Measurements from ENCODE around the gene SULT1A1.
"Not testable (repeated sequence)": the region's sequence is repeated elsewhere in the genome, so short reads cannot be mapped to it uniquely, and the experiment has no call there.

Gene SULT1A1

GRCh38 chr16:28609631-28610594 is at the start of gene SULT1A1:
Gene SULT1A1 (minus strand): TSS chr16:28610044. CDS start chr16:28608855, 1,189 bp downstream.
- no peak for DNase-seq

GRCh38 chr16:28639959-28640358 is 30.1 kb upstream of the SULT1A1 start:
- DNase-seq, result not testable (repeated sequence)

GRCh38 chr16:28638359-28638758 is 28.5 kb upstream of the SULT1A1 start:
- not testable (repeated sequence) for DNase-seq

GRCh38 chr16:28637765-28638164 is 27.9 kb upstream of the SULT1A1 start, which contains the start of gene NPIPB8:
Gene NPIPB8 (plus strand): TSS chr16:28638065. CDS start chr16:28638361, 296 bp downstream.
- DNase-seq, result not testable (repeated sequence)

DNA sequence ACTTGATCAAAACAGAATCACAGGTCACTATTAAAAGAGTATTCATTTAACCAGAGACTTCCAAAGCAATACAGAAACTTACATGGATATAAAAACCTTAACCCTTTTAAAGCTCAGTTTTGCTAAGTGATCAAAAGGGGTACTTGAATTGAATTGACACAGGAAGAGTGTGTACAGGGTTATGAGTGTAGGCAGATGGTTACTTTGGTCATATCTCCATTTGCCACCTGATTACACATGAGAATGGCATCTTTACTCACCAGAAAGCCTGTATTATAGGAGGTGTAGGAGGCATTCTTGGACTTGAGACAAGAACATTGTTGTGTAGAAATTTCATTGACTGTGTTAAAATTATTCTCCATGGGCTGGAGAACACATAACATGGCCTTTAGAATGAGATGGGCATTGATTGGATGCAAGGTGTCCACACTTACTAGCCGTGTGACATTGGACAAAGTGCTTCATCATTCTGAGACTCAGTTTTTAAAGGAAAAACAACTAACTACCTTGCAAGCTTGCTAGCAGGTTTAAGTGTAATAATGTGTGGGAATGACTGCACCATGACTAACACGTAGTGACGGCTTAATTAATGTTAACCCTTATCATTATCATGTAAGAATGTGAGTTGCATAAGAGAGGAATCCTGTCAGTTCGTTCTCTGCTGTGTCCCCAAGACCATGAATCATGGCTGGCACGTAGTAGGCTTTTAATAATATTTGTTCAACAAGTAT is 26.4 kb upstream of the SULT1A1 start:
- DNase-seq, result not testable (repeated sequence)

GRCh38 chr16:28630905-28631304 is 21.1 kb upstream of the SULT1A1 start:
- DNase-seq, result not testable (repeated sequence)

GRCh38 chr16:28623172-28623711 is 13.4 kb upstream of the SULT1A1 start:
- peak; percentile 59 for DNase-seq

GRCh38 chr16:28622532-28623171 is 12.8 kb upstream of the SULT1A1 start:
- peak; percentile 24 for DNase-seq

DNA sequence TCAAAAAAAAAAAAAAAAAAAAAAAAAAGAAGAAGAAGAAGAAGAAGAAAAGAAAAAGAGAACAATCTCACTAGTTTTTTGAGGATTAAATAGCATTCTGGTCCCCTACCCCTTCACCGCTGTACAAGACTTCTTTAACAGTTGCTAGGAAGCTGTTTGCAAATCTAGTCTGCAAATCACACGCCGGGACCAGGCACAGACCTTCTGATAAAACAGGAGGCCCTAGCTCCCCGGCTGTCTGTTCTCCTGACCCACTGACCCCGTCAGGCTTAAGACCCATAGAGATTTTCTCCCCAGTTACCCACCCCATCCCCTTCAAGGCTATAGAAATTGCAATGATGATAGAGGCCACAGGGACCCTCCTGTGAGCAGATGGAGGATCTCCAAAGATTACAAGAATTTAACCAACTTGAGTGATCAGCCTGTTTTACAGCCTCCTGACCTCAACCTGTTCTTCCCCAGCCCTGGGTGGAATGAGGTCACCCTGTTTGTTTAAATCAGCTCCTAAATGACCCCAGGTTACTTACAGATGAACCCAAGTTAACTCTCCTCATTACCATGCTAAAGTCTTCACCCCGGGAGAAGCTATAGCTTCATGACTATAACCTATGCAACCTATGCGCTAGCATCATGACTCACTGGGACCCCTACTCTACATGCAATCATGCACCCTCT is 11.8 kb upstream of the SULT1A1 start:
- no peak for DNase-seq

GRCh38 chr16:28620316-28620715 is 10.5 kb upstream of the SULT1A1 start:
- not testable (repeated sequence) for DNase-seq

GRCh38 chr16:28617874-28618273 is 8.0 kb upstream of the SULT1A1 start:
- DNase-seq, result no peak

GRCh38 chr16:28616636-28617035 is 6.8 kb upstream of the SULT1A1 start:
- no peak for DNase-seq

DNA sequence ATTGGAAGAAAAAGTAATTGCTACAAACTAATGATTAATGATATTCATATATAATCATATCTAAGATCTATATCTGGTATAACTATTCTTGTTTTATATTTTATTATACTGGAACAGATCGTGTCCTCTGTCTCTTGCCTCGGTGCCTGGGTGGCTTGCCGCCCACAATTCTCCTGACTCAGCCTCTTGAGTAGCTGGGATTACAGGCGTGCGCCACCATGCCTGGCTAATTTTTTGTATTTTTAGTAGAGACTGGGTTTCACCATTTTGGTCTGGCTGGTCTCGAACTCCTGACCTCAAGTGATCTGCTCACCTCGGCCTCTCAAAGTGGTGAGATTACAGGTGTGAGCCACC is 6.4 kb upstream of the SULT1A1 start:
- not testable (repeated sequence) for DNase-seq

DNA sequence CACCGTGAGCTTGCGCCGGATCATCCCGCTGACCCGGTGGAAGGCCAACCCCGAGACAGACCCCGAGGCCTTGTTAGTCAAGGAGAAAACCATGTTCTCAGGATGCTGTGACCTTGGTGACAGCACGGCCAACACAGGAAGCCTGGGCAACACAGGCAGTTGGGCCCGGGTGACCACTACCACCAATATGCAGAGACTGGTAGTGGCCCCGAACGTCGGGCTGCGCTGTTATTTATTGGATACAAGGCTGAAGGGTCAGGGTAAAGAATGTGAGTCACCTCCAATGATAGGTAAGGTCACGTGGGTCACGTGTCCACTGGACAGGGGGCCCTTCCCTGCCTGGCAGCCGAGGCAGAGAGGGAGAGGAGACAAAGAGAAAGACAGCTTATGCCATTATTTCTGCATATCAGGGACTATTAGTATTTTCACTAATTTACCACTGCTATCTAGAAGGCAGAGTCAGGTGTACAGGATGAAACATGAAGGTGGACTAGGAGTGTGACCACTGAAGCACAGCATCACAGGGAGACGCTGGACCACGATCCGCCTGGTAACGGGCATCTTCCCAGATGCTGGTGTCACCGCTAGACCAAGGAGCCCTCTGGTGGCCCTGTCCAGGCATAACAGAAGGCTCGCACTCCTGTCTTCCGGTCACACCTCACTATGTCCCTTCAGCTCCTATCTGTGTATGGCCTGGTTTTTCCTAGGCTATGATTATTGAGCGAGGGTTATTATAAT is 5.8 kb upstream of the SULT1A1 start:
- DNase-seq, result peak; percentile 41

DNA sequence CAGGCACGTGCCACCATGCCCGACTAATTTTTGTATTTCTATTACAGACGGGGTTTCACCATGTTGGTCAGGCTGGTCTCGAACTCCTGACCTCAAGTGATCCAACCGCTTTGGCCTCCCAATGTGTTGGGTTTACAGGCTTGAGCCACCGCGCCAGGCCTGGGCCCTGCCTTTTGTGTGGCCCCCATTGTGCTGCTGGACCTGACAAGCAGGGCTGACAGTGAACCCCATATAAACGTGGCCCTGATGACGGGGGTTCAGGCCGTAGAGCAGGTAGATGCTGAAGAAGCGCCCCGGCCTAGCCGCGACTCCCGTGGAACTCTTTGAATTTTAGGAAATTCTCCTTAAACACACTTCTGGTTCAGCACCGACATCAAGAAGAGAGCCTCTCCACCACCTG is 4.7 kb upstream of the SULT1A1 start:
- DNase-seq, result not testable (repeated sequence)

- DNase-seq, result not testable (repeated sequence)
These were observed 4.1 kb upstream of the SULT1A1 start for GRCh38 chr16:28613912-28614311.

- DNase-seq, result not testable (repeated sequence)
These were observed 2.8 kb upstream of the SULT1A1 start for GRCh38 chr16:28612359-28613280.

DNA sequence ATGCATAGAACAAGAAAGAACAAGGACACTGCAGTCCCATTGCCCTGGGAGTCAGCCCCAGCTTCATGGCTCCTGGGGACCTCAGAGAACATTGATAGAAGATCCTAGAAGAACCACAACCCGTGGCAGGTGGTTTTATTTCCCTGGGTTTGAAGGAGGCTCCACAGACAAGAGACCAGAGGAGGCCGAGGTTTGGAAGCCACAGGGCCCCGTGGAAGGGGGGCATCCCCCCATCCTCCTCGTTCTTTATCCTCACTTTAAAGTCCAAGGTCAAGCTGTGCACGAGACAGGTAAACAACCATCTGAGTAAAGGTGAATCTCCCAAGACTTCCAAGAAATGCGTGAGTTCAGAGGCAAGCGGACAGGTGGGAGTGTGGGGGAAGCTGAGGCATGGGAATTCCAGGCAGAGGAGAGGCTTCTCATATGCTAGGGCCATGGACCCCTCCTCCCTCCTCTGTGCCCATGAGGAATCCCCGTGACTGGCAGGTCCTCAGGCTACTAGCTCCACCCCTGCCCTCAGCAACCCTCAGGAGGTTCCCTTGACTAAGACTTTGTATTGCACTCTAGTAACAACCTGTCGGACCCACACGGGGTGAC is 849 bp upstream of the SULT1A1 start:
- no peak for DNase-seq

- not testable (repeated sequence) for DNase-seq
These were observed 812 bp downstream of the SULT1A1 start for GRCh38 chr16:28608867-28609596.
